GM21737 (cell line): ENCODE results near the gene ATP2B1.
A peak's percentile ranks its signal among the peaks of the same experiment; 100 is the strongest.

Experiments
- ATAC-seq: cut with Tn5 transposase; IDR thresholded peaks from one replicate; pipeline ENCODE4 v1.9.1; 2021; ENCODE audit warnings: mild to moderate bottlenecking, moderate library complexity; ENCODE audit not compliant: unreplicated experiment

Gene ATP2B1

GRCh38 chr12:89544681-89545184, 163.9 kb downstream of the ATP2B1 start:
- no peak for ATAC-seq

GRCh38 chr12:89544022-89544421, 164.6 kb downstream of the ATP2B1 start:
- no peak for ATAC-seq

- ATAC-seq, result peak; percentile 63
Observed at GRCh38 chr12:89542912-89543592, 165.6 kb downstream of the ATP2B1 start.

GRCh38 chr12:89542236-89542635, 166.4 kb downstream of the ATP2B1 start:
- no peak for ATAC-seq

- ATAC-seq, result no peak
Observed at GRCh38 chr12:89540586-89540985, 168.1 kb downstream of the ATP2B1 start.

- no peak for ATAC-seq
Observed at GRCh38 chr12:89539426-89540223, 169.0 kb downstream of the ATP2B1 start.

- no peak for ATAC-seq
Observed at GRCh38 chr12:89538897-89539296, 169.7 kb downstream of the ATP2B1 start.
